Esophagus muscularis mucosa (tissue), 4 donors: ENCODE results near the gene CD28.

Experiments used
- EP300 ChIP-seq: sonication (generic); formaldehyde crosslinking; IDR thresholded peaks from one replicate; pipeline ENCODE4 v1.6.1; 2017; ENCODE audit warnings: antibody characterized with exemption
- POLR2A ChIP-seq: fragments of 450-650 bp; IDR thresholded peaks from one replicate; pipeline ENCODE4 v1.6.1; 2017; ENCODE audit warnings: antibody characterized with exemption, moderate library complexity, mild to moderate bottlenecking, low read depth
- POLR2AphosphoS5 ChIP-seq, 2 donors: sonication (generic); formaldehyde crosslinking; IDR thresholded peaks; one replicate each; pipeline ENCODE4 v1.6.1; 2017; ENCODE audit warnings: antibody characterized with exemption in 2 of 2
- TF ChIP-seq, protein P1 (sequence below), 3 experiments: fragments of 200-600 bp in 2 of 3; fragments of 450-650 bp in 1 of 3; sonication (generic) in 2 of 3; IDR thresholded peaks; one replicate each; pipeline ENCODE4 v1.5.1; 2017 to 2019; ENCODE audit warnings: antibody characterized with exemption in 3 of 3, mild to moderate bottlenecking in 2 of 3, moderate library complexity in 1 of 3

DNA sequence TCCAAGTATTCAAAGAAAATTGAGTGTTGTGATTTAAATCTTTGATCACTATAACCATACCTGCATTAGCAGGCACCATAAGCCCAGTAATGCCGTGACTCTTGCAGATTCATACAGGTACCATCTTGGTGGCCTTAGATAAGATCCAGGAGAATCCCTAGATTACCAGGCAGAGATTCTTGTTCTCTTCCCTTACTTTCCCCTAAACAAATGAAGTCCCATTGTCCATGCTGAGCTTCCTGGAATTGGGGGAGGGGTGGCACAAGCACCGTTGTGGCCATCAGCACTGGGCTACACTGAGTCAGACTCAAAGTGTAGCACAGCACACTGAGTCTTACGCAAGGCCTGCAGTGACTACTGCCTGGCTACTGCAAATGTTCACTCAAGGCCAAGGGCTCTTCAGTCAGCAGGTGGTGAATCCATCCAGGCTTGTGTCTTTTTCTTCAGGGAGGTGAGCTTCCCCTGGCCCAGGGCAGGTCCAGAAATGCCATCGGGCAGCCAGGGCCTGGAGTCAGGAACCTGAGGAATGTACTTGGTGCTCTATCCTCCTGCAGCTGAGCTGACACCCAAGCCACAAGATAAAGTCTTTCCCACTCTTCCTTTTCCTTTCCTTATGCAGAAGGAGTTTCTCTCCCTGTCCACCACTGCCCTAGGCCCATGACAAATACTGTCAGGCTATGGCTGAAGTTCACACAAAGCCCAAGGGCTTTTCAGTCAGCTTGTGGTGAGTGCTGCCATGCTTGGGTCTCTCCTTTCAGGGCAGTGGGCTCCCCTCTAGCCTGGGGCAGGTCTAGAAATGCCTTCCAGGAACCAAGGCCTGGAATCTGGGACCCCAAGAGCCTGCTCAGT lies 52.6 kb downstream of the CD28 start:
- TF ChIP-seq, protein P1, sequence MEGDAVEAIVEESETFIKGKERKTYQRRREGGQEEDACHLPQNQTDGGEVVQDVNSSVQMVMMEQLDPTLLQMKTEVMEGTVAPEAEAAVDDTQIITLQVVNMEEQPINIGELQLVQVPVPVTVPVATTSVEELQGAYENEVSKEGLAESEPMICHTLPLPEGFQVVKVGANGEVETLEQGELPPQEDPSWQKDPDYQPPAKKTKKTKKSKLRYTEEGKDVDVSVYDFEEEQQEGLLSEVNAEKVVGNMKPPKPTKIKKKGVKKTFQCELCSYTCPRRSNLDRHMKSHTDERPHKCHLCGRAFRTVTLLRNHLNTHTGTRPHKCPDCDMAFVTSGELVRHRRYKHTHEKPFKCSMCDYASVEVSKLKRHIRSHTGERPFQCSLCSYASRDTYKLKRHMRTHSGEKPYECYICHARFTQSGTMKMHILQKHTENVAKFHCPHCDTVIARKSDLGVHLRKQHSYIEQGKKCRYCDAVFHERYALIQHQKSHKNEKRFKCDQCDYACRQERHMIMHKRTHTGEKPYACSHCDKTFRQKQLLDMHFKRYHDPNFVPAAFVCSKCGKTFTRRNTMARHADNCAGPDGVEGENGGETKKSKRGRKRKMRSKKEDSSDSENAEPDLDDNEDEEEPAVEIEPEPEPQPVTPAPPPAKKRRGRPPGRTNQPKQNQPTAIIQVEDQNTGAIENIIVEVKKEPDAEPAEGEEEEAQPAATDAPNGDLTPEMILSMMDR (IDR thresholded peaks at IDR 0.05), result no peak
- no peak for TF ChIP-seq EP300
- TF ChIP-seq POLR2AphosphoS5 (IDR thresholded peaks at IDR 0.05), result no peak
- no peak for TF ChIP-seq POLR2A
